ENCODE data around the gene GTF3A.

Gene GTF3A

GRCh38 chr13:27481766-27482165 is 57.3 kb downstream of the GTF3A start:
- Histone ChIP-seq H3K4me1 (ENCODE audit: control insufficient read depth in 1 of 2, insufficient read depth in 2 of 2, low read length in 2 of 2) (no peaks in the 10 kb centered on the region), H3K4me3 (ENCODE audit: low read depth in 1 of 2, low read length in 2 of 2) (no peak overlapping the region), H3K9me3 (ENCODE audit: control insufficient read depth in 1 of 2, low read length in 2 of 2) (peaks cover 0 to 5% of the 10 kb centered on the region in 2 donors), H3K27me3 (ENCODE audit: low read depth, low read length) (no peaks in the 10 kb centered on the region), H3K36me3 (ENCODE audit: control insufficient read depth in 1 of 2, insufficient read depth in 2 of 2, low read length in 2 of 2) (no peaks in the 10 kb centered on the region), H3K27ac (ENCODE audit: low read length) (no peak overlapping the region)

- Histone ChIP-seq H3K4me1 (ENCODE audit: control insufficient read depth in 1 of 2, insufficient read depth in 2 of 2, low read length in 2 of 2) (no peaks in the 10 kb centered on the region), H3K4me3 (ENCODE audit: low read depth in 1 of 2, low read length in 2 of 2) (no peak overlapping the region), H3K27ac (ENCODE audit: low read length) (no peak overlapping the region), H3K36me3 (ENCODE audit: control insufficient read depth in 1 of 2, insufficient read depth in 2 of 2, low read length in 2 of 2) (no peaks in the 10 kb centered on the region), H3K27me3 (ENCODE audit: low read depth, low read length) (no peaks in the 10 kb centered on the region), H3K9me3 (ENCODE audit: control insufficient read depth in 1 of 2, low read length in 2 of 2) (peaks cover 0 to 5% of the 10 kb centered on the region in 2 donors)
Measured at GRCh38 chr13:27482983-27483382, 58.6 kb downstream of the GTF3A start.

- Histone ChIP-seq H3K4me1 (ENCODE audit: control insufficient read depth in 1 of 2, insufficient read depth in 2 of 2, low read length in 2 of 2) (no peaks in the 10 kb centered on the region), H3K9me3 (ENCODE audit: control insufficient read depth in 1 of 2, low read length in 2 of 2) (peaks cover 0 to 5% of the 10 kb centered on the region in 2 donors), H3K27me3 (ENCODE audit: low read depth, low read length) (no peaks in the 10 kb centered on the region), H3K36me3 (ENCODE audit: control insufficient read depth in 1 of 2, insufficient read depth in 2 of 2, low read length in 2 of 2) (no peaks in the 10 kb centered on the region), H3K27ac (ENCODE audit: low read length) (no peak overlapping the region), H3K4me3 (ENCODE audit: low read depth in 1 of 2, low read length in 2 of 2) (no peak overlapping the region)
Measured at GRCh38 chr13:27483421-27483820, 59.0 kb downstream of the GTF3A start.

Measured in muscle layer of duodenum (tissue), 2 donors.